Activated T-cell treated with anti-CD3 and anti-CD28 coated beads, Interleukin-2, amount 50 U/mL, for 24 hours (primary cell): ENCODE results near the gene FTSJ3.

Experiments
- DNase-seq: peaks from one replicate; pipeline ENCODE4 v3.0.0-alpha.2; 2020
- H3K27ac Mint-ChIP-seq: 2 replicates; pipeline ENCODE4 v1.8.0; 2020; ENCODE audit warnings: mild to moderate bottlenecking, mixed read lengths
- H3K27me3 Mint-ChIP-seq: 2 replicates; pipeline ENCODE4 v1.8.0; 2020; ENCODE audit warnings: mixed read lengths
- H3K36me3 Mint-ChIP-seq: 2 replicates; pipeline ENCODE4 v1.8.0; 2020; ENCODE audit warnings: low read depth, mixed read lengths
- H3K4me1 Mint-ChIP-seq: 2 replicates; pipeline ENCODE4 v1.8.0; 2020; ENCODE audit warnings: low read depth, mixed read lengths
- H3K4me3 Mint-ChIP-seq: 2 replicates; pipeline ENCODE4 v1.8.0; 2020; ENCODE audit warnings: mild to moderate bottlenecking, moderate library complexity, mixed read lengths
- H3K9me3 Mint-ChIP-seq: 2 replicates; pipeline ENCODE4 v1.8.0; 2020; ENCODE audit warnings: mixed read lengths

The FTSJ3 gene

DNA sequence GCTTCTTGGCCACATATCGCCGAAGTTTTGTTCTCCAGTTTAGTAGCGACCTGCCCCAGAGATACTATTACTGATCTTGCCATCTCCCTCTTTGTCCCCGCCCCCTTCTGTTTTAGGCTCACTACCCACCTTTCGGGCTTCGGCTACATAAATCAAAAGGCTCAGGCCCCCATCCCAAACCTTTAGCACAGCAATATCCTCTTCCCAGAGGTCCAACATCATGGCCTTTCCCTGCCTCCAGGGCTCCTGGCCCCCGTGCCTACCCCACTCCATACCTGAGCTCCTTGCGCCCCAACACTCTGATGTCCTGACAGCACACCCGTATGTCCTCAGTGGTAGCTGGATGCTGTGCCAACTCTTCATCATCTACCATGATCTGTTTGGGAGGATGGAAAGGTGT, 3.1 kb downstream of the FTSJ3 start:
- Mint-ChIP-seq H3K4me3 (peak overlapping the region; percentile 96), H3K27ac (peak overlapping the region; percentile 100), H3K9me3 (no peaks in the 10 kb centered on the region), H3K36me3 (peaks cover 100% of the 10 kb centered on the region), H3K4me1 (peaks cover 66% of the 10 kb centered on the region), H3K27me3 (no peaks in the 10 kb centered on the region)
- DNase-seq, result no peak

DNA sequence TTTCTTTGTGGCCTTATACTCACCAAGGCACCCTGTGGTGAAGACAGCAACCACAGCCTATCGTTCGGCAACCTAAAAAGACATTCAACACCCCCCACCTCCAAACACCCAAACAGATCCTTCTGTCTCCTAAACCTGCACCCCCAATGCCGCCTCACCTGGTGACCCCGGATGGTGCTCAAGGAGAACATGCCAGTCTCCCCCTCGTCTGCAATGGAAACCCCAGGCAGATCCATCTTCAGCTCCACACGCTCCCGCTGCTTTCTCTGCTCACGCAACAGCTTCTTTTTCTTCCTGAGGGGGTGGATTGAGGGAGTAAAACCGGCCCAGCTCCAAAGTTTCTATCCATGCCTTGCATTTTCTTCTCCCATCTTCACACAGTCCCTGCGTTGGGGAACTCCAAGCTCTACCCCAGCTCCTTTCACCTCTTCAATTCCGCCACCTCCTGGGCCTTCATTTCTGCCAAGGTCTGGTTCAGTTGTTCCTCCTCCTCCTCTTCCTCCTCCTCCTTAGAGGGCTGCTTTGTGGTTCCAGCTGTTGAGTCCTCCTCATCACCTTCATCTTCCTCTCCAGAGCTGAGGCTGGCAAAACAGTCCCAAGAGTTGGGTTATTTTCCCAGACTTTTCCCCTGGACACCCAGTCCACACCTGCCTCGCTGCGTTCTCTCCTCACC, 3.7 kb downstream of the FTSJ3 start:
- H3K9me3 Mint-ChIP-seq, result no peaks in the 10 kb centered on the region
- DNase-seq, result no peak
- no peaks in the 10 kb centered on the region for H3K27me3 Mint-ChIP-seq
- H3K27ac Mint-ChIP-seq, result peak overlapping the region; percentile 100
- H3K4me3 Mint-ChIP-seq, result no peak overlapping the region
- peaks cover 100% of the 10 kb centered on the region for H3K36me3 Mint-ChIP-seq
- H3K4me1 Mint-ChIP-seq, result peaks cover 64% of the 10 kb centered on the region

- H3K36me3 Mint-ChIP-seq, result peaks cover 100% of the 10 kb centered on the region
These were observed 4.9 kb downstream of the FTSJ3 start for GRCh38 chr17:63822537-63822936.

GRCh38 chr17:63821804-63822203, 5.7 kb downstream of the FTSJ3 start:
- DNase-seq, result no peak
- Mint-ChIP-seq H3K4me3 (no peak overlapping the region), H3K4me1 (peaks cover 55% of the 10 kb centered on the region), H3K9me3 (no peaks in the 10 kb centered on the region), H3K36me3 (peaks cover 100% of the 10 kb centered on the region), H3K27me3 (no peaks in the 10 kb centered on the region), H3K27ac (peak overlapping the region; percentile 100)

More at GRCh38 chr17:63822537-63822936, 4.9 kb downstream of the FTSJ3 start:
- H3K4me3 Mint-ChIP-seq, result no peak overlapping the region
- no peak for DNase-seq
- peaks cover 55% of the 10 kb centered on the region for H3K4me1 Mint-ChIP-seq
- H3K9me3 Mint-ChIP-seq, result no peaks in the 10 kb centered on the region
- H3K27me3 Mint-ChIP-seq, result no peaks in the 10 kb centered on the region
- H3K27ac Mint-ChIP-seq, result peak overlapping the region; percentile 100

DNA sequence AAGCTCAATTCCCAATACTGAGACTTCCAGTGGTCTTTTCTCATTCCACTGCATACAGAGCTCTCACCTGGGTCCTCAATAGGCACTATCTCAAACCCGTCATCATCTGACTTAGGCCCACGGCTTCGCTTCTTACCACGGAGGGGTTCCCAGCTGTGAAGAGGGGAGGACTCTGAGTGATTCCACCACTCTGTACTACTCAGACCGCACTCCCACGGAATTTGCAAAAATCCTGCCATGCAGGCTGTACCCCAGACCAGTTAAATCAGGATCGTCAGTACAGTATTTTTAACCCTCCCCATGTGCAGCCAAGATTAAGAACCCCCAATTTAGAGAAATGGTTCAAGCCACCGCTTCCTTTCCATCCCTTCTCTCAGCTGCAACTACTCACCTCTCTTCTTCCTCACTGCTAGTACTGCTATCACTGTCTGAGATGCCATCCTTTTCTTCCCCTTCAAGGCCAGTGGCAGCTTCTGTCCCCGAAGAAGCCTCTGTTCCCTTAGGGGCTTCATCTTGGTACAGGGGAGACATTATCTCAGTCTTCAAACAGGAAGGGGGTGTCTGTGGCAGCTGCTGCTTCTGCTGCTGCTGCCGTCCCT, 6.4 kb downstream of the FTSJ3 start:
- no peaks in the 10 kb centered on the region for H3K27me3 Mint-ChIP-seq
- no peak for DNase-seq
- peaks cover 52% of the 10 kb centered on the region for H3K4me1 Mint-ChIP-seq
- H3K27ac Mint-ChIP-seq, result peak overlapping the region; percentile 100
- H3K9me3 Mint-ChIP-seq, result no peaks in the 10 kb centered on the region
- H3K4me3 Mint-ChIP-seq, result no peak overlapping the region
- H3K36me3 Mint-ChIP-seq, result peaks cover 100% of the 10 kb centered on the region

DNA sequence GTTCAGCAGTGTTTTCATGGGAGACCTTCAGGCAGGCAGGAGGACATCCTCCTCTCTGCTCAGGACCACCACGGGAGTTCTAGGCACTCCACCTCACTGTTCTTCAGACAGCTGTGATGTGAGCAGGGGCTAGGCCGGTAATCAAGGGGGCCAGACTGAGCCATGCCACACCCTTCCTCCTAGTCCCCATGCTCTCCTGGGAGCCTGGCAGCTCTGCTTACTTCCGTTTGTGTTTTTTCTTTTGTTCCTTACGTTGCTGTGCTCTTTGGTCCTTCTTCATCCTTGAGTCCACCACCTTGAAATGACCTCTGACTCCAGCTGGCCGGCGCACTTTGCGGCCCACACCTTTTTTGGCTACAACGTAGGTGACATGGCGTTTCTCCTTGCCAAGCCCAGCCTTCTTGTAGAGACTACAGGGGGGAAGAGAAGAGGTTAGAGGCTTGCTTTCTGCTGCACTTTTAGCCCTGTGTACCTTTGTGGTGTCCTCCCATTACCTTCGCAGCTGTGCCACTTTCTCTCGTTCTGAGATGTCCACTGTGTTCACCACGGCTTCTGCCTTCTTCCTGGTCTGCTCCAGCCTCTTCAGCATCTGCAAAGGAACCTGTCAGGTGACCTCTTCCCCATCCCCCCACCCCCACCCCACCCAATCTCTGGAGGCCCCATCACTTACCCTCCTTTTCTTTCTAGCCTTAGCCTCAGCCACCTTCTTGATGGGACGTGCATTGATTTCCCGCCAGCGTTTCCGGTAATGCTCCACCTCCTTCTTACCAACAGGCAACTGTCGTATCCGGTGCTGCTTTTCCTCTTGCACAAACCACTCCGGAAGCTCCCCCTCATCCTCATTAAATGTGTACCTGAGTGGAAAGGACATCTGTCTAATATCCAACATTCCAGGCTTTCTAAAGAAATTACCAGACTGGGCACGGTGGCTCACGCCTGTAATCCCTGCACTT, 7.6 kb downstream of the FTSJ3 start:
- Mint-ChIP-seq H3K27ac (peak overlapping the region; percentile 100), H3K27me3 (no peaks in the 10 kb centered on the region), H3K36me3 (peaks cover 100% of the 10 kb centered on the region), H3K4me1 (peaks cover 42% of the 10 kb centered on the region), H3K9me3 (no peaks in the 10 kb centered on the region), H3K4me3 (peak overlapping the region; percentile 6)
- no peak for DNase-seq

DNA sequence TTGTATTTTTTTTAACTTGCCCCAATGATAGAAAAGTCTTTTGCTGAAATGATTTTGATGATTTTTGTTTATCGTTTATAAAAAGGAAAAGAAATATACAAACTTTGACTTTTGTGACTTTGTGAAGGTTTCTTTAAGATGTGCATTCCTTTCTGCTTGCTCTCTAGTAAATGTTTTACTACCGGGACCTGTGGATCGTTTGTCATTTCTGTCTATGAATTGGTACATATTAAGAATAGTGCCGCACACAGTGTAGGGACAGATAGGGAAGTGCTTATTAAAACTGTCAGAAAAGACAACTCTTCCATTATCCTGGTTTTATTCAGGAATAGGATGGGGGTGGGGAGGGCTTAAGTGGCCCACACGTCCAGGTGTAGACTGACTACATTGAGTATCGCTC, 8.3 kb downstream of the FTSJ3 start:
- H3K4me1 Mint-ChIP-seq, result peaks cover 35% of the 10 kb centered on the region
- no peak for DNase-seq
- peaks cover 100% of the 10 kb centered on the region for H3K36me3 Mint-ChIP-seq
- no peaks in the 10 kb centered on the region for H3K27me3 Mint-ChIP-seq
- H3K4me3 Mint-ChIP-seq, result no peak overlapping the region
- peak overlapping the region; percentile 100 for H3K27ac Mint-ChIP-seq
- H3K9me3 Mint-ChIP-seq, result no peaks in the 10 kb centered on the region

DNA sequence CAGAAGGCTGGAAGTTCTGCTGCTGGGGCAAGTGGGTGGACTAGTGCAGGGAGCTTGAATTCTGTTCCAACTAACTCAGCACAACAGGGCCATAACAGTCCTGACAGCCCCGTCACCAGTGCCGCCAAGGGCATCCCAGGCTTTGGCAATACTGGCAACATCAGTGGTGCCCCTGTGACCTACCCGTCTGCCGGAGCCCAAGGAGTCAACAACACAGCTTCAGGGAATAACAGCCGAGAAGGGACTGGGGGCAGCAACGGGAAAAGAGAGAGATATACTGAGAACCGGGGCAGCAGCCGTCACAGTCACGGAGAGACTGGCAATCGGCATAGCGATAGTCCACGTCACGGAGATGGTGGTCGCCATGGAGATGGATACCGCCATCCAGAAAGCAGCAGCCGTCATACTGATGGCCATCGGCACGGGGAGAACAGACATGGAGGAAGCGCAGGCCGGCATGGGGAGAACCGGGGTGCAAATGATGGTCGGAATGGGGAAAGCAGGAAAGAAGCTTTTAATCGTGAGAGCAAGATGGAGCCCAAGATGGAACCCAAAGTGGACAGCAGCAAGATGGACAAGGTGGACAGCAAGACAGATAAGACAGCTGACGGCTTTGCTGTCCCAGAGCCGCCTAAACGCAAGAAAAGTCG, 9.6 kb downstream of the FTSJ3 start:
- peaks cover 100% of the 10 kb centered on the region for H3K36me3 Mint-ChIP-seq
- H3K4me1 Mint-ChIP-seq, result peaks cover 25% of the 10 kb centered on the region

DNA sequence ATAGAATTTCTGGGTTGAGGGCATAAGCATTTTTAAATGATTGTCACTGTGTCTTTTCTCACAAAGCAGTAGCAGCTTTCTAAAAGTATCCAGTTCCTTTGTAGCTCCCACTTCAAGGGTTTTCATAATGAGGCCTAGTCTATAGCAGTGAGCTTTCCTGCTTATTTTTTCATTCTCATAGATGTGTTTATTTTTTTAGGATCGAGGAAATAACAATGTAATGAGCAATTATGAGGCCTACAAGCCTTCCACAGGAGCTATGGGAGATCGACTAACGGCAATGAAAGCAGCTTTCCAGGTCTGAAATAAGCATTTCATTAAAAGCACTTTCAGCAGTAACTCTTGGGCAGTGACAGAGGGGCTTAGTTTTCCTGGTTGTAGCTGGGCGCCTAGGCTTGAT, 10.8 kb downstream of the FTSJ3 start:
- Mint-ChIP-seq H3K36me3 (peaks cover 100% of the 10 kb centered on the region), H3K27me3 (no peaks in the 10 kb centered on the region), H3K4me3 (no peak overlapping the region), H3K27ac (peak overlapping the region; percentile 42), H3K4me1 (peaks cover 16% of the 10 kb centered on the region), H3K9me3 (no peaks in the 10 kb centered on the region)
- no peak for DNase-seq

More for the DNA sequence above, 9.6 kb downstream of the FTSJ3 start:
- H3K4me3 Mint-ChIP-seq, result no peak overlapping the region
- no peaks in the 10 kb centered on the region for H3K9me3 Mint-ChIP-seq
- H3K27me3 Mint-ChIP-seq, result no peaks in the 10 kb centered on the region
- DNase-seq, result no peak
- H3K27ac Mint-ChIP-seq, result peak overlapping the region; percentile 100

- no peaks in the 10 kb centered on the region for H3K27me3 Mint-ChIP-seq
- no peak for DNase-seq
- H3K9me3 Mint-ChIP-seq, result no peaks in the 10 kb centered on the region
- no peak overlapping the region for H3K4me3 Mint-ChIP-seq
- peak overlapping the region; percentile 84 for H3K27ac Mint-ChIP-seq
- peaks cover 100% of the 10 kb centered on the region for H3K36me3 Mint-ChIP-seq
- H3K4me1 Mint-ChIP-seq, result peaks cover 12% of the 10 kb centered on the region
These were observed 11.3 kb downstream of the FTSJ3 start for GRCh38 chr17:63816123-63816522.

DNA sequence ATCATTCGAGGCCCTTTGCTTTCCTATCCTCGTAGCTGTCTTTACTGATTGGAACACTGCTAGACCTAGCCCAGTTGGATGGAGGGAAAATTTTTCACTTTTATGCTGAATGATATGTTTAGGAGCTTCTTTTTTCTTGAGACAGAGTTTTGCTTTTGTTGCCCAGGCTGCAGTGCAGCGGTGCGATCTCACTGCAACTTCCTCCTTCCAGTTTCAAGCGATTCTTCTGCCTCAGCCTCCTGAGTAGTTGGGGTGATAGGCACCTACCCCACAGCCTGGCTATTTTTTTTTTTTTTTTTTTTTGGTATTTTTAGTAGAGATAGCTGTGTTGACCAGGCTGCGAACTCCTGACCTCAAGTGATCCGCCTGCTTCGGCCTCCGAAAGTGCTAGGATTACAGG, 17.5 kb downstream of the FTSJ3 start:
- DNase-seq, result no peak
- Mint-ChIP-seq H3K4me1 (peaks cover 13% of the 10 kb centered on the region), H3K9me3 (no peaks in the 10 kb centered on the region), H3K27ac (no peak overlapping the region), H3K36me3 (peaks cover 98% of the 10 kb centered on the region), H3K27me3 (no peaks in the 10 kb centered on the region), H3K4me3 (no peak overlapping the region)

DNA sequence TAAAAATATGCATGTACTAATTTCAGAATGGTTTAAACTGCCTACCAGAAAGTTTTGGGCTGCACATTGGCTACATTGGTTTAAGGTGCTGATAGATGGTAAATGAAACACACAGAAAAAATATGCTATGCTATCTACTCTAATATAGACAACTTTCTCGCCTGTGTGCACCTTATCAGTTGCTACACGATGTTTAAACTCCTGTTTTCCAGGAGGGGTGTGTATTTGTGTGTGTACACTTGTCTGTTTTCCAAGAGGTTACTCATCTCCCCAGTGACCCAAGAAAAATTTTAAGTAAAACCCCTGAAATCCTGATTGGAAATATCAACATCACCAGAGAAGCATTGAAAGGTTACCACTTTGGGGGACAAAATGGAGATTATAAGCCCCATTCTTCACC, 21.9 kb downstream of the FTSJ3 start:
- no peak overlapping the region for H3K4me3 Mint-ChIP-seq
- H3K4me1 Mint-ChIP-seq, result peaks cover 13% of the 10 kb centered on the region
- H3K36me3 Mint-ChIP-seq, result peaks cover 95% of the 10 kb centered on the region
- no peak for DNase-seq
- no peaks in the 10 kb centered on the region for H3K9me3 Mint-ChIP-seq
- H3K27ac Mint-ChIP-seq, result peak overlapping the region; percentile 61
- no peaks in the 10 kb centered on the region for H3K27me3 Mint-ChIP-seq

DNA sequence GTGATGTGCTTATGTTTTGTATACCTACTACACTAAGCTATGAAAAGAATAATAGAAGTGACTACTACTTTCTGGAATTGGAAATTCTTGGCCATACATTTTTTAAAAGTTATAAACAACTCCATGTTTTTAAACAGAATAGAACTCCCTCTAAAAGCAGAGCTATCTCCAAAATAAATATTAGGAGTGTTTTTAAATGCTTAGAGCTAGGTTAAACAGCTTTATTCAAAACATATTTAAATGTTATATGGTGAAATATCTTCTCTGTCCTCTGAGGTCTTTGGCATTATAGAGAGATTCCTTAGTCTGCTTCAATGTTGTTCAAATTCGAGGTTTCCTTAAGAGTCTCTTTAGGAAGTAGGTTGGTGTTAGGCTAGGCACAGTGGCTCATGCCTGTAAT, 23.1 kb downstream of the FTSJ3 start:
- Mint-ChIP-seq H3K4me3 (no peak overlapping the region), H3K27me3 (no peaks in the 10 kb centered on the region), H3K36me3 (peaks cover 95% of the 10 kb centered on the region), H3K4me1 (peaks cover 13% of the 10 kb centered on the region), H3K9me3 (no peaks in the 10 kb centered on the region), H3K27ac (peak overlapping the region; percentile 62)
- DNase-seq, result no peak

DNA sequence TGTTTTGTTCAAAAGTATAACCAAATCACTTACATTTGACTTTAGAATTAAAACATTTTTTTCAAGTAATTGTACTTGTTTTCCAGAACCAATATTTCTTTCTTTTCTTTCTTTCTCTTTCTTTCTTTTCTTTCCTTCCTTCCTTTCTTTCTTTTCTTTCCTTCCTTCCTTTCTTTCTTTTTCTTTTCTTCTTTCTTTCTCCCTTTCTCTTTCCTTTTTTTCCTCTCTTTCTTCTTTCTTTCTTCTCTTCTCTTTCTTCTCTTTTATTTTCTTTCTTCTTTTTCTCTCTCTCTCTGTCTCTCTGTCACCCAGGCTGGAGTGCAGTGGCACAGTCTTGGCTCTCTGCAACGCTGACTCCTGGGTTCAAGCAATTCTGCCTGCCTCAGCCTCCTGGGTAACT, 26.7 kb downstream of the FTSJ3 start:
- DNase-seq, result no peak
- H3K36me3 Mint-ChIP-seq, result peaks cover 97% of the 10 kb centered on the region
- H3K9me3 Mint-ChIP-seq, result no peaks in the 10 kb centered on the region
- H3K4me3 Mint-ChIP-seq, result no peak overlapping the region
- no peak overlapping the region for H3K27ac Mint-ChIP-seq
- no peaks in the 10 kb centered on the region for H3K4me1 Mint-ChIP-seq
- H3K27me3 Mint-ChIP-seq, result no peaks in the 10 kb centered on the region
